GM21381 (cell line): ENCODE measurements around the gene MOGAT3.

ENCODE experiments used
- ATAC-seq: cut with Tn5 transposase; IDR thresholded peaks from one replicate; pipeline ENCODE4 v1.9.1; 2021; ENCODE audit warnings: mild to moderate bottlenecking, moderate library complexity; ENCODE audit not compliant: unreplicated experiment

The MOGAT3 gene

GRCh38 chr7:101162551-101163278, 38.1 kb downstream of the MOGAT3 start:
- ATAC-seq, result no peak

- ATAC-seq, result no peak
These were observed 39.0 kb downstream of the MOGAT3 start for GRCh38 chr7:101161692-101162471.

GRCh38 chr7:101160910-101161309, 39.9 kb downstream of the MOGAT3 start:
- no peak for ATAC-seq

DNA sequence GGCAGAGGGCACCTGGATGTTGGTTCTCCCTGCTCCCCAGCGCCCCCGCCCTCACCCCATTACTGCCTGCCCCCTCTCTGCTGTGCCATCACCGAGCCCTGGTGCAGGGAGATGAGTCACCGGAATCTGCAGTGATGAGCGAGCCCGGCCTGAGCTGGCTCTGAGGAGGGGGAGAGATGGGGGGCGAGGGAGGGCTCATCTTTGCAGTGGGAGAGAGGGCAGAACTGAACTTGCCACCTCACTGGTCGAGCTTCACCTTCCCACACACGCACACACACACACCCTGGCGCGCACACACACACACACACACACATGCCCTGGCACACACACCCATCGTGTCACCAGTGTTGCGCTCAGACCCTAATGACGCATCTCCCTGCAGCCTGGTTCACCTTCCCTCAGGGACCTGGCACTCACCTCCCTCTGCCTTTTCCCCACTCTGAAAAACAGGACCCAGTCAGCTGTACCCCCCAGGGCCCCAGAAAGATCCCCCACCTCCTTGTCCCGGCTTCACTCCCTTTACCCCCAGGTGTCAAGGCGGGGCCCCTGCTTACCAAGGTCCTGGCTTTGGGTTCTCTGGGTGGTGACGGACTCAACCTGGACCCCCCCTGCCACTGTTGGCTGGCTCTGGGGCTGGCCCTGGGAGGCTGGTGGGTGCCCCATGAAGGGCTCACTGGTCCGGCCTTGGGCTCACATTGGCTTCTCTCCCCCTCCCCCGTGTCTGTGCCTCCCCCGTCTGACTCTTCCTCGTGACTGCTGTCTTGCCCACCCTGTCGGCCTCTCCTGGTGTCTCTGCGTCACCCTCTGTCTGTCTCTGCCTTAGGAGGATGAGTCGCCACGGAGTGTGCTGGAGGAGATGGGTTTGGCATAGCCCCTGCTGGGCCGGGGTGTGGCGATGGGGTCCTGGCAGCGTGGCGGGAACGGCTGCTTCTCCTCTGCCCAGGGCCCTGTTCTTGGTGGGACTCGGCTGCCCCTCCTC, 40.9 kb downstream of the MOGAT3 start:
- ATAC-seq, result no peak

GRCh38 chr7:101156866-101157589, 43.8 kb downstream of the MOGAT3 start:
- ATAC-seq, result no peak

- ATAC-seq, result no peak
These were observed 44.6 kb downstream of the MOGAT3 start for GRCh38 chr7:101156277-101156676.

DNA sequence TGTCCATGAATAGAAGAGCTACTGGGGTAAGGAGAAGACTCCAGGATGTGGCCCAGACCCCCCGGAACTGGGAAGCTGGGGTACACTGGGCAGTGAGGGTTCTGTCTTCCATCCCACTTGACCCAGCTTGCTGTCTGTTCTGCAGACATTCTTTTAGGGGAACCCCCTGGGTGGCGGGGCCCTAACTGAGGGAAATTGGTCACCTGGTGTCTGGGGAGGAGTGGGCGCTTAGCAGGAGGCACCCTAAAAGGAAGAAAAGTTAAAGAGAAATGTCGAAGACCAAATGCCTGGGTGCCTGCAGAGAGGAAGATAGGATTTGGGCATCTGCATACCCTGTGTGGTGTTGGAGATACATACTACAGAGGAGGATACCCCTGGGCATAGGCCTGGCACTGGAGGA, 45.5 kb downstream of the MOGAT3 start:
- ATAC-seq, result no peak

DNA sequence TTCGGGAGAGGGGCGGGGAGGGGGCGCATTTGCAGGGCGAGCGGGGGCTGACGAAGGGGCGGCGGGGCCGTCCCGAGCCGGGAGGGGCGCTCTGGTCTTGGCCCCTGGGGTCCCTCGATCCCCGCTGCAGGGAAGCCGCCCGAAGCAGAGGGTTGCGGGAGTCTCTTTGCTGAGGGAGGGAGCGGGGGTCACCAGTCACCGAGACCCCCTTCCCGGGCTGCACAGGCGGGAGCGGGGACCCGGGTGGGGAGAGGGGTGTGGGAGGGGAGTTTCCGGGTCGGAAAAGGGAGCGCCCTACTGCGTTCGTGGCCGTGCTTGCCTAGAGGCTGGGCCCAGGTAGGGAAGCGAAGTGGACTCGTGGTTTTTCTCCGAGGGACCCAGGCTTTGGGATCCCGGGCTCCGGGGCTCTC, 46.1 kb downstream of the MOGAT3 start:
- no peak for ATAC-seq

DNA sequence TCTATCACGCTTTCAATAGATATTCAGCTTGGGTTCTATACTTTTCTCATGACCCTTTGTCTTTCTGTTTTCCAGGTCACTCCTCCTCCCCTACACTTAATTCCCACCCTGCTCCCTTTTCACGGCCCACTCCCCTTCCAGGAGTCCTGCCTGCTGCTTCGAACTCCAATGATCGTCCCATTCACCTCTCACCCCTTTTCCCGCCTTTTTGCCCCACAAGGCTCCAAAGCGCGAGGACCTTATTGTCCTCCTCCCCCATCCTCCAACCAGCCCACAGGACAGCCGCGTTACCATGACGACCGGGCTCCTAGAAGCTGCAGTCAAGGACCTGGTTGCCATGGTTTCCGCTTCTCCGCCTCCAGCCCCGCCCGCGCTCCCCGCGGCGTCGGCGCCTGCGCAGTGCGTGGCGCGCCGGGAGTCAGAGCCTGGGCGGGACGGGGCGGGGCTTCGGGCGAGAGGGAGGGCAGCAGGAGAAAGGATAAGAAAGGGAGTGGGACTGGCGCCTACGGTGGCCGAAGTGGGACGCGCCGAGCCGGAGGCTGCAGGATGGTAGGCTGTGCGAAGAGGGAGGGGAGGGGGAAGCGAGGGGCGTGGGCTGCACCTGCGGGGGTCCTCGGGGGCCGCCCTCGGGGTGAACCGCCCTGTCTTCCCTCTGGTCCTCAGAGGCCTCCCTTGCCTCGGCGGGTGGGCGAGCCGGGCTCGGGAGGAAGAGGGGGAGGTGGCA, 46.7 kb downstream of the MOGAT3 start, which contains the start of gene AP1S1:
TSS of gene AP1S1 (plus strand) at position 508 of the 724 bp plus-strand sequence. CDS start at position 547, 39 bp downstream.
- ATAC-seq, result peak; percentile 79

GRCh38 chr7:101151908-101152651, 48.8 kb downstream of the MOGAT3 start:
- no peak for ATAC-seq
